Measurements from ENCODE around the gene NUP93.

NUP93 gene

DNA sequence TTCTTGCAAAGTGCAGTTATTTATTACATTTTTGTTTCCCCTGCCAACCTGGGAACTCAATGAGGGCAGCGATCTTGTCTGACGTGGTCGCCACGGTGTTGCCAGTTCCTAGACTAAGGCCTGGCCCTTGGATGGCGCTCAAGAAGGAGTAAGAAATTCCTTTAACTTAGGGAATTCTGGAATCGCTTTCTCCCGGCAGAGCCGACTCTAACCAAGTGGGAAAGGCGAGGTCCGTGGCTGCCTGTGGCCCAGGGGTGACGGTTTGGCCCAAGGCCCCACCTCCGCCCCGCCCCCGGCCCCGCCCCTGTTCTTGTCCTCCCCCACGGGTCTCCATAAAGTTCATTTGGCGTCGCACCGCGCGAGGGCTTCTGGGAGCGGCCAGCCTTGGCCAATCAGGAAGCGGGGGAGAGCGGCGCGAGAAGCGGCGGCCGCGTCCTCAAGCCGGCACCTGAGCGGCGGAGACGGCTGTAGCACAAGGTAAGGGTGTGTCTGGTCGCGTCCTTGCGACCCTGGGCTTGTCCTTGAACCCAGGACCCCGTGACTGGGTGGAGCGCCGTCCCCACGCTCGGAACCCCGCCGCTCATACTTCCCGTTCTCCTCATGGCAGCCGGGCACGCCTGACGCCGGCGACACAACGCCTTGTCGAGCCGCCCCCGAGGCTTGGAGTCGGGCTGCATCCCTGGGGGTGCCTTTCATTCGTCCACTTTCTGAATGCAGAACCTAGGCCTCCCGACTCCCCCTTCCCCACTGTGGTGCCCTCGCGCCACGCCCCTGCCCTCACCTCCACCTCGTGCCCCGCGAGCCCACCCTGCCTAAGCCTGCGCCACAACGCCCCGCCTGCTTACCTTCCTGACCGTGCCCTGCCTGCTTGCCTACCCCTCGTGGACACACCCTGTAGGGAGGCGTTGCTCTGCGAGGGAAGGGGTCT is at the start of gene NUP93:
NUP93 (plus strand) TSS at position 395 of the 928 bp plus-strand sequence. CDS start 18,119 bp downstream, outside the sequence.
- peak; percentile 89 to 93 for DNase-seq

GRCh38 chr16:56681939-56682702 is 47.8 kb upstream of the NUP93 start, which contains the start of gene MT1X:
Gene MT1X (plus strand): TSS chr16:56682470. CDS start chr16:56682541, 71 bp downstream.
- peak; percentile 66 to 92 for DNase-seq

- DNase-seq = peak in 1 of 2 experiments; percentile 67
Observed at GRCh38 chr16:56682703-56683397, 47.1 kb upstream of the NUP93 start.

DNA sequence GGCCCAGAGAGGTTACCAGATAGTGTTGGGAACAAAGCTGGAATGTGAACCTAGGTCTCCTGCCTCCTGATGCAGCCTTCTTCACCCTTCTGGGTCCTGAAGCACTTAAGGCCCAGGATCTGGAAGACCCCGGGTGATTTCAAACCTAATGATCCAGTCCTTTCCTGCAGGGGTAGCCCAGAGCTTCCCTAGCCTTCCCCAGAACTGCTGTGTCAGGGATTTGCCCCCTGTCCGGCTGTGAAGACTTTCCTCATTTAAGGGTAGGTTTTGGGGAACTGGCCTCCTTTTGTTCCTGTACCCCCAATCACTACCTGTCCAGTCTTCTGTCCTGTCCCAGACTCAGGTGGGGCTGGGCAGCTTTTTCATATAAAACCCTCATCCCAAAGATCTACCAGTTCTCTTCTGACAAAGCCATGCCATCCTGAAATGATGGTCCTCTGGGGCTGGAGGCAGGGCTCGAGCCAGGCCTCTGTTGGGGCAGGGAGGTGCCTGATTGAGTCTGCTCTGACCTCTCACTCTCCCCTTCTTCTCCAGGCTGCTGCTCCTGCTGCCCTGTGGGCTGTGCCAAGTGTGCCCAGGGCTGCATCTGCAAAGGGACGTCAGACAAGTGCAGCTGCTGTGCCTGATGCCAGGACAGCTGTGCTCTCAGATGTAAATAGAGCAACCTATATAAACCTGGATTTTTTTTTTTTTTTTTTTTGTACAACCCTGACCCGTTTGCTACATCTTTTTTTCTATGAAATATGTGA is 46.3 kb upstream of the NUP93 start:
- DNase-seq = no peak

DNA sequence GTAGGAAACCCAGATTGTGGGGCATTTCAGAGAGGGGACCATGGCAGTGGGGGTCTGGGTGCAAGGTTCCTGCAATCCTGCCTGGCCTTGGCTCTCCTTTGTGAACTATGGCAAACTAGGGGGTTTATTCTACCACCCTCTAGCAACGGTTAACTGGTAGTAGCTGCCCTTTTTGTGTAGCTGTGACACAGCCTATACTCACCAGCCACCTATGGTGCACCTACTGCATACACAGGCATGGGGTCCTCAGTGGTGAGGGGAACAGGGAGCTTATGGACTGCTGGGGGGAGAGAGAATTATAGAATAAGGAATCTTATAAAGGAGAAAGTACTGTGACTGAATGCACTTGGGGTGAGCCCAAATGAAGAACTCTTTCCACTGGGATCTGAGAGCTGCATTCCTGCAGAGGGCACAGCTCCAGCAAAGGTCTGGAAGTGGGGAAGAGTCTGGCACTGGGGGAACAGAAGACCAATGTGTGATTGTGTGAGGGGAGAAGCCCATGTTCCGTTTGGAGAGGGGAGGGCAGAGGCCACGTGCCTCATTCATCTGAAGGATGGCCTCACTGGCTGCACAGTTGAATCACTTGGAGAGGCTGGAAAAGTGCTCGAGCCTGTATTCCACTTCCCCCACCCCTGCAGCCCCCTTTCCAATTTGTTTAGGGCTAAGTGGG is 45.5 kb upstream of the NUP93 start:
- DNase-seq = no peak

- DNase-seq = no peak
Observed at GRCh38 chr16:56684926-56685590, 44.9 kb upstream of the NUP93 start.

- no peak for DNase-seq
Observed at GRCh38 chr16:56686758-56687157, 43.2 kb upstream of the NUP93 start.

DNA sequence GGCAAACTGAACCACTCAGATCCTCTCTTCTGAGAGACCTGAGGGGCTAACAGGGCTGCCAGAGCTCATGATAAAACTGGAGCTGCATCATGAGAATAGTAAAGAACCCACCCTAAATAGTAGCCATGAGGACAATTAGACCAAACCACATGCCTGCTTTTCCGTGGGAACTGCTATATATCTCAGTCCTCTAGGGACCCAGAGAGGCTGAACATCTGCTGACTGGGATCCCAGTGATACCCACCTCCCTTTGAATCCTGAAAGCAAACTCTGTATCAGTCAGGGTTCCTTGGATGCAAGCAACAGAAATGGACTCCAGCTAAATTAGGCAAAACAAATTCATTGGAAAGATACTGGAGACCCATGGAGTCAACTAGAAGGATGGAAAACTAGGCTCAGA is 41.2 kb upstream of the NUP93 start:
- peak in 1 of 2 experiments; percentile 46 for DNase-seq

DNA sequence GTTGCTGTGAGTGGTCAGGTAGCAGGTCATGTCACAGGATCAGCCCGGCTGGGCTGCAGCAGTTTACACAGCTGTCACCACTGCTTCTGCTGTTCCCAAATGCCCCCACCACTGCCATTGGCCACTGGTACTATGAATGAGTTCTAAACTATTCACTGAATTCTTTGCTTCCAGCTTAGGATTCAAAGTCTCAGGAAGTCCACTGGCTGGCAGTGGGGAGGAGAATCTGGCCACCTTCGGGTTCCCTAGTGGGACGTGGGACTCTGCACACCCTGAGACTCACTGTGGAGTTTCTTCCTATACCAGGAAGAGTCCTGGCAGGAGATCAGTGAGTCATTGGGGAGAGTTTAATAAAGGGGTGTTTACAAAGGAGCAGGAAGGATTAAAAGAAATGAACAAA is 40.8 kb upstream of the NUP93 start:
- no peak for DNase-seq

DNA sequence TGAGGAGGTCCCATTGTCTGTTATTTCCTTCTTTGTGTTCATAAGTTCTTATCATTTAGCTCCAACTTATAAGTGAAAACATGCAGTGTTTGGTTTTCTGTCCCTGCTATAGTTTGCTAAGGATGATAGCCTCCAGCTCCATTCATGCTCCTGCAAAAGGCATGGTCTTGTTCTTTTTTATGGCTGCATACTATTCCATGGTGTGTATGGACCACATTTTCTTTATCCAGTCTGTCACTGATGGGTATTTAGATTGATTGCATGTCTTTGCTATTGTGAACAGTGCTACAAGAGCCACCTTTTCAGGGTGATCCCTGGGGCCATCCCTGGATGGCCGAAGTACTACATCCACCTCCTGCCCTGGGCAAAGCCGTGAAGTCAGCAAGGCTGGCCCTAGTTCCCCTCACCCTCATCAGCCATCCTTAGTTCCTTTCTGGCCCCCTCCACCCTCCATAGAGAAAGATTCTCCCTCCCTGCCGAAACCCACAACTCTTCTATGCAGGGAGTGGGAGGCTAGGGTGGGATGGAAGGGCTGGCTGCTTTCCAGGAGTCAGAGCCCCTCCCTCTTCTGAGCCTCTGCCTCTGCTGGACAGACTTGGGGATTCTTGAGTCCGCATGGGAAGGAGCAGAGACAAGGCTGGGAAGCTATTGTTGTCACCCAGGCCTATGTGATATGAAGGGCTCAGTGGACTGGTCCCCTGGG is 39.4 kb upstream of the NUP93 start:
- no peak for DNase-seq

- no peak for DNase-seq
Observed at GRCh38 chr16:56691885-56692284, 38.0 kb upstream of the NUP93 start.

DNA sequence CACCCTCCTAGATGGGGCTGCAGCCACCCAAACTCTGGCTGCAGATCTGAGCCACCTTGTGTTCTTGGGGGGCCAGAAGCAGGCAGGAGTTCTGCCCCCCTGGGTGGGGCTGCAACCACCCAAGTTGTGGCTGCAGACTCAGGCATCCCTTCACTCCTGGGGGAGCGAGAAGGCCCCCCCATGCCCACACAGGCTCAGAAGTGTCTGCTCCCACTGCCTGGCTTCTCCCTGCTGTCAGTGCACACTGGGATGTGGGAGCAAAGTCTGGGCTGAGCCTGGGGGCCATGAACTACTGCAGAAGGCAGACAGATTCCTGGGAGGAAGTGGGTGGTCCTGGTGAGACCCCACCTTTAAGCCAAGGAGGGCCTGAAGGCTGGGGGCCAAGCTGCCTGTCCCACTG is 34.7 kb upstream of the NUP93 start:
- no peak for DNase-seq

DNA sequence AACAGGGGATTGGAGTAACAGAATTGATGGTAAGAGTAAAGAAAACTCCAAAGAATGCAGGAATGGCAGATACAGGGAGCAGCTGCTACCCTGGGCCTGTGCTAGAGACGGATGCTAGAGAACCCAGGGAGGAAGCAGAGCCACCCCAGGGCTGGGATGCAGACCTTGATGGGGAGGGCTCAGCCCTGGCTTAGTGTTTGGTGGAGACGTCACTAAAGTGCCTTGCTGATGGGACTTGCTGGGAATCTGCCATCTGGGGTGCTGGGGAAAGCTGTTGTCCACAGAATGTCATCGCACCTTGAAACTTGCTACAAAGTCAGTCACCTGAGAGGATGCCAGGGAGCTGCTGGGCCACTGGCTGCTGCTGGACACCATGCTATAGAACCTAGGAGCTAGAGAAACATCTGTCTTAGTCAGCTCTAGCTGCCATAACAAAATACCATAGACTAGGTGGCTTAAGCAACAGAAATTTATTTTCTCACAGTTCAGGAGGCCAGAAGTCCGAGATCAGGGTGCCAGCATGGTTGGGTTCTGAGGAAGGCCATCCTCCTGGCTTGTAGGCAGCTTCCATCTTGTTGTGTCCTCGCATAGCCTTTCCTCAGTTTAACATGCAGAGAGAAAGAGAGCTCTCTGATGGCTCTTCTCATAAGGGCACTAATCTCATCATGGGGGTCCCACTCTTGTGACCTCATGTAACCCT is 32.3 kb upstream of the NUP93 start:
- DNase-seq = no peak

DNA sequence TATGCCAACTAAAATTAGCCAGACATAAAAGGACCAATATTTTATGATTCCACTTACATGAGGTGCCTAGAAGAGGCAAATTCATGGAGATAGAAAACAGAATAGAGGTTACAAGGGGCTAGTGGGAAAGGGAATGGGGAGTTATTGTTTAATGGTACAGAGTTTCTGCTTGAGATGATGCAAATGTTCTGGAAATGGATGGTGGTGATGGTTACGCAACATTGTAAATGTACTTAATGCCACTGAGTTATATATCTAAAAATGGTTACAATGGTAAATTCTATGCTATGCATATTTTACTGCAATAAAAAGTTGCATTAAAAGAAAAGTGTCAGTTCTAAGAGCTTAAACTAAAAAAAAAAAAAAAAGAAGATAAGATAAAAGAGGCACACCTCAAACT is 29.7 kb upstream of the NUP93 start:
- no peak for DNase-seq

DNA sequence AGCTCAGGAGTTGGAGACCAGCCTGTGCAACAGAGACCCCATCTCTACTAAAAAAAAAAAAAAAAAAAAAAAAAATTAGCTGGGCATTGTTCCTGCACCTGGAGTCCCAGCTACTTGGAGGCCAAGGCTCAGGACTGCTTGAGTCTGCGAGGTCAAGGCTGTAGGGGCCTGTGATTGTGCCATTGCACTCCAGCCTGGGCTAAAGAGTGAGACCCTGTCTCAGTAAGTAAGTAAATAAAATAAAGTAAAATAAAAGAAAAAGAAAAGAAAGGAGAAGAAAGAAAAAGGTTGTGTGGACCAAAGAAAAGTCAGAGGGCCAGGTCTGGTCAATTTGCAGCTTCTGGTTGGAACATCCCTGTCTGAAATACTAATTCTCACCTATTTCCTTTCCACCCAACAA is 29.3 kb upstream of the NUP93 start:
- no peak for DNase-seq

DNA sequence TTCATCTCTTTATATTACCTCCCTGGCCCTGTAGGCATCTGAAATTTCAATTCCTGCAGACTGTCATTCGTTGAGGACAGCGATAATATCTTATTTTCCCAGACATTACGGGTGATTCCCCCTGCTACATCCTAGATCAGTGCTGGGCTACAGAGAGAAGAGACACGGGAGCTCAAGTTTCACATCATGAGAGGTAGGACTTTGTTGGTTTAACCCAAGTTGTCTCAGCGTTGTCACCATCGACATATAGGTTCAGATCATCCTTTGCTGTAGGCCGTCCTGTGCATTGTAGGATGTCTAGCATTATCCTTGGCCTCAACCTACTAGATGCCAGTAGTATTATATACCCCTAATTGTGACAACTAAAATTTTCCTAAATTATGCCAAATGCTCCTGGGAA is 28.4 kb upstream of the NUP93 start:
- DNase-seq = no peak

GRCh38 chr16:56702836-56703235 is 27.1 kb upstream of the NUP93 start:
- DNase-seq = no peak

DNA sequence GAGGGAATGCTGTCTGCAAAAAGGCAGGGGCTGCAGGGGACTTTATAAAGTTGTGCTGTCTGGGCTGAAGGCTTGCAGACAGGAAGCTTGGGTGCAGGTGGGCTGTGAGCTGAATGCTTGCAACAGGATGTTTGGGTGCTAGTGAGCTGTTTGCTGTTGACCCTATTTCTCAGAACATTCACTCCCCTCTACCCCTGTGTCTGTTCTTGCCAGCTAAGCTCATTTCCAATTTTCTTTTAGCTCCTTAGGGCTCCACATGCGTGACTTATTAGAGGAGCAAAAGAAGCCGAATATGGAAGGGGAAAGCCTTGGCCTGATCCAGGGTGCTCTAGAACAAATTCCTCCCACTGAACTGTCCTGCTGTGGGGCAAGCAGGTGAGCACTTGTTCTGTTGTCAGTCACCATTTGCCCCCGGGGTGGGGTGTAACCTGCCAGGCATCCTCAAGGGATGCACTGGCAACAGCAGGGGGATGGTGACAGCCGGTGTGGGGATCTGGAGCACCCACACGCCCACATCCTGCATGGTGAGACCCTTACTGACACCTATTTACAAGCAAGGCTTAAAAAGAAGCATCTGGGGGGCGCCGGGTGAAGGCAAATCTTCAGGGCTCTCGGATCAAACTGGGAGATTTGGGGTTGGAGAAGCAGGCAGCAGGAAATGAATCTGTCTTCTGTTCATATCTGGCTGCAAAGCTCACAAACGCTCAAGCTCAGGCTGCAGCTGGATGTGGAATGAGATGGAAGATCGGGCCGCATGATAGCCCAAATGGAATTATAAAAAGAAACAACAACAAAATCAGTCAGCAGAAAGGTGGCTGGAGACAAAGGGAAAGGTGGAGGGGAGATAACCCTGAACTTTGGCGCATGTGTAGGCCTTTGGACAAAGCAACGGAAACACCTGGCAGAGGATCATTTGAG is 21.1 kb upstream of the NUP93 start:
- DNase-seq = peak in 1 of 2 experiments; percentile 42
